RWPE1 (cell line): ENCODE results near the gene TBKBP1.
A peak's percentile ranks its signal among the peaks of the same experiment; 100 is the strongest.

Experiments
- CTCF ChIA-PET: fragments of 350-600 bp; sonication (Branson Sonifier 250); formaldehyde crosslinking; extraction: SDS; loops from one replicate; lab custom pipeline; 2021; lab: Yijun Ruan, JAX
- POLR2A ChIA-PET: fragments of 400-600 bp; formaldehyde crosslinking; extraction: SDS; loops from one replicate; lab custom pipeline; 2020; ENCODE audit warnings: antibody characterized with exemption; ENCODE audit not compliant: low non-redundant PET; lab: Yijun Ruan, JAX
- DNase-seq: peaks from one replicate; pipeline ENCODE4 v3.0.0; 2012; ENCODE audit warnings: low spot score
- H3K27ac ChIP-seq: fragments of 450-650 bp; 2 replicates; pipeline ENCODE4 v1.5.1; 2017
- CTCF ChIP-seq: fragments of 450-650 bp; conservative IDR thresholded peaks from 2 replicates; pipeline ENCODE4 v1.5.1; 2017; ENCODE audit warnings: low read depth, mild to moderate bottlenecking

Gene TBKBP1

GRCh38 chr17:47692137-47692894 lies 1.6 kb upstream of the TBKBP1 start:
- ChIA-PET CTCF (interaction anchor here (1.5 kb wide), 1 partner anchor 28 kb away, joined by 3 read pairs; no protein-coding TSS in a partner anchor), POLR2A (no interaction called here)
- no peak for TF ChIP-seq CTCF
- no peak for DNase-seq
- peak overlapping the region; percentile 24; the same call in 1 of the 2 replicates for H3K27ac ChIP-seq

- TF ChIP-seq CTCF = no peak
- POLR2A ChIA-PET = no interaction called here
- CTCF ChIA-PET = interaction anchor here (1.5 kb wide), 1 partner anchor 29 kb away, joined by 3 read pairs; no protein-coding TSS in a partner anchor
- no peak for DNase-seq
- H3K27ac ChIP-seq = peak overlapping the region; percentile 78
Measured at GRCh38 chr17:47692895-47693730, 848 bp upstream of the TBKBP1 start.

GRCh38 chr17:47694581-47695428 lies 844 bp downstream of the TBKBP1 start:
- DNase-seq = no peak
- CTCF ChIA-PET = no interaction called here
- TF ChIP-seq CTCF = no peak
- POLR2A ChIA-PET = no interaction called here
- peak overlapping the region; percentile 78 for H3K27ac ChIP-seq

GRCh38 chr17:47695429-47696376 lies 1.7 kb downstream of the TBKBP1 start:
- ChIA-PET CTCF (no interaction called here), POLR2A (no interaction called here)
- TF ChIP-seq CTCF = no peak
- H3K27ac ChIP-seq = peak overlapping the region; percentile 78
- no peak for DNase-seq

GRCh38 chr17:47696717-47697642 lies 3.0 kb downstream of the TBKBP1 start:
- POLR2A ChIA-PET = no interaction called here
- CTCF ChIA-PET = interaction anchor here (1.5 kb wide), 1 partner anchor 93 kb away, joined by 3 read pairs; no protein-coding TSS in a partner anchor
- no peak for DNase-seq
- no peak for TF ChIP-seq CTCF
- peak overlapping the region; percentile 78 for H3K27ac ChIP-seq
